Measurements from ENCODE around the gene CTDSPL2.
A peak's percentile ranks its signal among the peaks of the same experiment; 100 is the strongest.

CTDSPL2 gene

GRCh38 chr15:44482090-44482489, 54.7 kb downstream of the CTDSPL2 start:
- TF ChIP-seq BACH2 (CRISPR knock-in tag; IDR thresholded peaks at IDR 0.05; ENCODE audit: borderline replicate concordance) (no peak), OSR1 (CRISPR knock-in tag; IDR thresholded peaks at IDR 0.05) (no peak), TCF4 (CRISPR knock-in tag; IDR thresholded peaks at IDR 0.05; ENCODE audit: borderline replicate concordance) (no peak), ZFP30 (CRISPR knock-in tag; IDR thresholded peaks at IDR 0.05) (no peak), ARNTL (CRISPR knock-in tag; IDR thresholded peaks at IDR 0.05; ENCODE audit: borderline replicate concordance, low read depth) (no peak), ISL1 (CRISPR knock-in tag; IDR thresholded peaks at IDR 0.05) (no peak), PPARA (CRISPR knock-in tag; IDR thresholded peaks at IDR 0.05; ENCODE audit: borderline replicate concordance) (no peak), ESRRG (CRISPR knock-in tag; IDR thresholded peaks at IDR 0.05) (no peak), ZNF8 (CRISPR knock-in tag; IDR thresholded peaks at IDR 0.05) (no peak), POU6F1 (CRISPR knock-in tag; IDR thresholded peaks at IDR 0.05; ENCODE audit: borderline replicate concordance, low read depth) (no peak), CREB5 (CRISPR knock-in tag; IDR thresholded peaks at IDR 0.05; ENCODE audit: low read depth) (no peak), ZNF565 (CRISPR knock-in tag; conservative IDR thresholded peaks at IDR 0.05; ENCODE audit: low read depth) (no peak), TOX (CRISPR knock-in tag; IDR thresholded peaks at IDR 0.05; ENCODE audit: borderline replicate concordance) (no peak)
- TF ChIP-seq, protein P1, sequence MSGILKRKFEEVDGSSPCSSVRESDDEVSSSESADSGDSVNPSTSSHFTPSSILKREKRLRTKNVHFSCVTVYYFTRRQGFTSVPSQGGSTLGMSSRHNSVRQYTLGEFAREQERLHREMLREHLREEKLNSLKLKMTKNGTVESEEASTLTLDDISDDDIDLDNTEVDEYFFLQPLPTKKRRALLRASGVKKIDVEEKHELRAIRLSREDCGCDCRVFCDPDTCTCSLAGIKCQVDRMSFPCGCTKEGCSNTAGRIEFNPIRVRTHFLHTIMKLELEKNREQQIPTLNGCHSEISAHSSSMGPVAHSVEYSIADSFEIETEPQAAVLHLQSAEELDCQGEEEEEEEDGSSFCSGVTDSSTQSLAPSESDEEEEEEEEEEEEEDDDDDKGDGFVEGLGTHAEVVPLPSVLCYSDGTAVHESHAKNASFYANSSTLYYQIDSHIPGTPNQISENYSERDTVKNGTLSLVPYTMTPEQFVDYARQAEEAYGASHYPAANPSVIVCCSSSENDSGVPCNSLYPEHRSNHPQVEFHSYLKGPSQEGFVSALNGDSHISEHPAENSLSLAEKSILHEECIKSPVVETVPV (CRISPR knock-in tag; IDR thresholded peaks at IDR 0.05) = no peak
- TF ChIP-seq, protein P2, sequence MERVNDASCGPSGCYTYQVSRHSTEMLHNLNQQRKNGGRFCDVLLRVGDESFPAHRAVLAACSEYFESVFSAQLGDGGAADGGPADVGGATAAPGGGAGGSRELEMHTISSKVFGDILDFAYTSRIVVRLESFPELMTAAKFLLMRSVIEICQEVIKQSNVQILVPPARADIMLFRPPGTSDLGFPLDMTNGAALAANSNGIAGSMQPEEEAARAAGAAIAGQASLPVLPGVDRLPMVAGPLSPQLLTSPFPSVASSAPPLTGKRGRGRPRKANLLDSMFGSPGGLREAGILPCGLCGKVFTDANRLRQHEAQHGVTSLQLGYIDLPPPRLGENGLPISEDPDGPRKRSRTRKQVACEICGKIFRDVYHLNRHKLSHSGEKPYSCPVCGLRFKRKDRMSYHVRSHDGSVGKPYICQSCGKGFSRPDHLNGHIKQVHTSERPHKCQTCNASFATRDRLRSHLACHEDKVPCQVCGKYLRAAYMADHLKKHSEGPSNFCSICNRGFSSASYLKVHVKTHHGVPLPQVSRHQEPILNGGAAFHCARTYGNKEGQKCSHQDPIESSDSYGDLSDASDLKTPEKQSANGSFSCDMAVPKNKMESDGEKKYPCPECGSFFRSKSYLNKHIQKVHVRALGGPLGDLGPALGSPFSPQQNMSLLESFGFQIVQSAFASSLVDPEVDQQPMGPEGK (CRISPR knock-in tag; IDR thresholded peaks at IDR 0.05; ENCODE audit: borderline replicate concordance) = no peak
- ATAC-seq = no peak

GRCh38 chr15:44485880-44486279, 58.5 kb downstream of the CTDSPL2 start:
- ATAC-seq = no peak
- TF ChIP-seq ZNF565 (CRISPR knock-in tag; conservative IDR thresholded peaks at IDR 0.05; ENCODE audit: low read depth) = no peak
- TF ChIP-seq CSDC2 (CRISPR knock-in tag; IDR thresholded peaks at IDR 0.05) = no peak

- TF ChIP-seq ZNF565 (CRISPR knock-in tag; conservative IDR thresholded peaks at IDR 0.05; ENCODE audit: low read depth) (no peak), ARNTL (CRISPR knock-in tag; IDR thresholded peaks at IDR 0.05; ENCODE audit: borderline replicate concordance, low read depth) (no peak), PPARA (CRISPR knock-in tag; IDR thresholded peaks at IDR 0.05; ENCODE audit: borderline replicate concordance) (no peak), ISL1 (CRISPR knock-in tag; IDR thresholded peaks at IDR 0.05) (no peak), ZNF70 (CRISPR knock-in tag; IDR thresholded peaks at IDR 0.05) (no peak), ESRRG (CRISPR knock-in tag; IDR thresholded peaks at IDR 0.05) (no peak), ZFP3 (CRISPR knock-in tag; IDR thresholded peaks at IDR 0.05) (no peak), CREB5 (CRISPR knock-in tag; IDR thresholded peaks at IDR 0.05; ENCODE audit: low read depth) (no peak), POU6F1 (CRISPR knock-in tag; IDR thresholded peaks at IDR 0.05; ENCODE audit: borderline replicate concordance, low read depth) (no peak), TCF4 (CRISPR knock-in tag; IDR thresholded peaks at IDR 0.05; ENCODE audit: borderline replicate concordance) (no peak), TOX (CRISPR knock-in tag; IDR thresholded peaks at IDR 0.05; ENCODE audit: borderline replicate concordance) (no peak), CSDC2 (CRISPR knock-in tag; IDR thresholded peaks at IDR 0.05) (no peak), SNAI2 (CRISPR knock-in tag; IDR thresholded peaks at IDR 0.05) (no peak), BACH2 (CRISPR knock-in tag; IDR thresholded peaks at IDR 0.05; ENCODE audit: borderline replicate concordance) (no peak), ZC3H10 (CRISPR knock-in tag; IDR thresholded peaks at IDR 0.05) (no peak)
- TF ChIP-seq, protein P3, sequence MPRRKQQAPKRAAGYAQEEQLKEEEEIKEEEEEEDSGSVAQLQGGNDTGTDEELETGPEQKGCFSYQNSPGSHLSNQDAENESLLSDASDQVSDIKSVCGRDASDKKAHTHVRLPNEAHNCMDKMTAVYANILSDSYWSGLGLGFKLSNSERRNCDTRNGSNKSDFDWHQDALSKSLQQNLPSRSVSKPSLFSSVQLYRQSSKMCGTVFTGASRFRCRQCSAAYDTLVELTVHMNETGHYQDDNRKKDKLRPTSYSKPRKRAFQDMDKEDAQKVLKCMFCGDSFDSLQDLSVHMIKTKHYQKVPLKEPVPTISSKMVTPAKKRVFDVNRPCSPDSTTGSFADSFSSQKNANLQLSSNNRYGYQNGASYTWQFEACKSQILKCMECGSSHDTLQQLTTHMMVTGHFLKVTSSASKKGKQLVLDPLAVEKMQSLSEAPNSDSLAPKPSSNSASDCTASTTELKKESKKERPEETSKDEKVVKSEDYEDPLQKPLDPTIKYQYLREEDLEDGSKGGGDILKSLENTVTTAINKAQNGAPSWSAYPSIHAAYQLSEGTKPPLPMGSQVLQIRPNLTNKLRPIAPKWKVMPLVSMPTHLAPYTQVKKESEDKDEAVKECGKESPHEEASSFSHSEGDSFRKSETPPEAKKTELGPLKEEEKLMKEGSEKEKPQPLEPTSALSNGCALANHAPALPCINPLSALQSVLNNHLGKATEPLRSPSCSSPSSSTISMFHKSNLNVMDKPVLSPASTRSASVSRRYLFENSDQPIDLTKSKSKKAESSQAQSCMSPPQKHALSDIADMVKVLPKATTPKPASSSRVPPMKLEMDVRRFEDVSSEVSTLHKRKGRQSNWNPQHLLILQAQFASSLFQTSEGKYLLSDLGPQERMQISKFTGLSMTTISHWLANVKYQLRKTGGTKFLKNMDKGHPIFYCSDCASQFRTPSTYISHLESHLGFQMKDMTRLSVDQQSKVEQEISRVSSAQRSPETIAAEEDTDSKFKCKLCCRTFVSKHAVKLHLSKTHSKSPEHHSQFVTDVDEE (CRISPR knock-in tag; IDR thresholded peaks at IDR 0.05) = no peak
- TF ChIP-seq, protein P1 (CRISPR knock-in tag; IDR thresholded peaks at IDR 0.05) = no peak
Measured at GRCh38 chr15:44489464-44489863, 62.0 kb downstream of the CTDSPL2 start.

More at GRCh38 chr15:44489464-44489863, 62.0 kb downstream of the CTDSPL2 start:
- peak; percentile 97 for ATAC-seq
